Coronary artery (tissue), 2 donors: Measurements from ENCODE around the gene RBBP6.

Source experiments
- DNase-seq: peaks from one replicate; pipeline ENCODE4 v3.0.0-alpha.2; 2017; ENCODE audit warnings: low spot score
- H3K27ac ChIP-seq, 2 donors: fragments of 200-600 bp; sonication (generic); one replicate each; pipeline ENCODE4 v1.5.1; 2016 to 2019
- H3K4me3 ChIP-seq: fragments of 200-600 bp; sonication (generic); 2 replicates; pipeline ENCODE4 v1.5.1; 2016; ENCODE audit warnings: mild to moderate bottlenecking, moderate library complexity
- CTCF ChIP-seq: fragments of 200-600 bp; sonication (generic); IDR thresholded peaks from one replicate; pipeline ENCODE4 v1.5.1; 2019; ENCODE audit warnings: antibody characterized with exemption

The RBBP6 gene

GRCh38 chr16:24543949-24544348, 4.6 kb downstream of the RBBP6 start:
- DNase-seq = no peak
- Histone ChIP-seq H3K27ac (peak overlapping the region in 1 of 2 donors; percentile 5), H3K4me3 (peak overlapping the region; percentile 97)
- TF ChIP-seq CTCF = no peak

- H3K4me3 ChIP-seq = peak overlapping the region; percentile 97
- no peak for DNase-seq
- TF ChIP-seq CTCF = no peak
- H3K27ac ChIP-seq = peak overlapping the region in 1 of 2 donors; percentile 54
Measured at GRCh38 chr16:24544640-24545039, 5.3 kb downstream of the RBBP6 start.

GRCh38 chr16:24550295-24550694, 10.9 kb downstream of the RBBP6 start:
- Histone ChIP-seq H3K27ac (no peak overlapping the region), H3K4me3 (no peak overlapping the region)
- no peak for DNase-seq
- no peak for TF ChIP-seq CTCF

- DNase-seq = no peak
- H3K4me3 ChIP-seq = no peak overlapping the region
Measured at GRCh38 chr16:24552705-24553246, 13.4 kb downstream of the RBBP6 start.

GRCh38 chr16:24553983-24554382, 14.6 kb downstream of the RBBP6 start:
- TF ChIP-seq CTCF = no peak
- DNase-seq = no peak
- Histone ChIP-seq H3K27ac (no peak overlapping the region), H3K4me3 (no peak overlapping the region)

More at GRCh38 chr16:24552705-24553246, 13.4 kb downstream of the RBBP6 start:
- no peak for TF ChIP-seq CTCF
- no peak overlapping the region for H3K27ac ChIP-seq

- DNase-seq = no peak
- Histone ChIP-seq H3K27ac (no peak overlapping the region), H3K4me3 (no peak overlapping the region)
- TF ChIP-seq CTCF = no peak
Measured at GRCh38 chr16:24555346-24555872, 16.0 kb downstream of the RBBP6 start.

- TF ChIP-seq CTCF = no peak
- H3K4me3 ChIP-seq = no peak overlapping the region
- H3K27ac ChIP-seq = no peak overlapping the region
- no peak for DNase-seq
Measured at GRCh38 chr16:24562811-24563210, 23.4 kb downstream of the RBBP6 start.
